PFSK-1 (cell line): ENCODE data around the gene FADS2.
A peak's percentile ranks its signal among the peaks of the same experiment; 100 is the strongest.

Source experiments
- FOXP2 ChIP-seq: optimal IDR thresholded peaks from 2 replicates; pipeline ENCODE3; 2011; ENCODE audit warnings: borderline replicate concordance, control low read depth, inconsistent platforms; ENCODE audit not compliant: insufficient read depth; ENCODE audit errors: extremely low read length, extremely low read depth
- POLR2AphosphoS5 ChIP-seq: IDR thresholded peaks from 2 replicates; pipeline ENCODE4 v1.6.1; 2012; ENCODE audit warnings: low read depth, mild to moderate bottlenecking, control low read depth, low read length, moderate library complexity
- SIN3A ChIP-seq: IDR thresholded peaks from 2 replicates; pipeline ENCODE4 v1.6.1; 2012; ENCODE audit warnings: mild to moderate bottlenecking, low read length, moderate library complexity, borderline replicate concordance; ENCODE audit not compliant: insufficient read depth
- TAF1 ChIP-seq: IDR thresholded peaks from 2 replicates; pipeline ENCODE4 v1.6.1; 2012; ENCODE audit warnings: low read length, control low read depth, borderline replicate concordance; ENCODE audit not compliant: insufficient read depth
- TF ChIP-seq, protein P1 (sequence below), 2 experiments: IDR thresholded peaks; 2 replicates each; pipeline versions ENCODE4 v1.6.1 to v1.8.0; 2011 to 2012; ENCODE audit warnings: low read depth in 2 of 2, low read length in 2 of 2, control low read depth in 1 of 2, inconsistent platforms in 1 of 2, mild to moderate bottlenecking in 1 of 2, moderate library complexity in 1 of 2; ENCODE audit not compliant: insufficient read depth in 1 of 2

FADS2 gene

GRCh38 chr11:61854966-61855714 lies 27.0 kb downstream of the FADS2 start:
- TF ChIP-seq TAF1: no peak

DNA sequence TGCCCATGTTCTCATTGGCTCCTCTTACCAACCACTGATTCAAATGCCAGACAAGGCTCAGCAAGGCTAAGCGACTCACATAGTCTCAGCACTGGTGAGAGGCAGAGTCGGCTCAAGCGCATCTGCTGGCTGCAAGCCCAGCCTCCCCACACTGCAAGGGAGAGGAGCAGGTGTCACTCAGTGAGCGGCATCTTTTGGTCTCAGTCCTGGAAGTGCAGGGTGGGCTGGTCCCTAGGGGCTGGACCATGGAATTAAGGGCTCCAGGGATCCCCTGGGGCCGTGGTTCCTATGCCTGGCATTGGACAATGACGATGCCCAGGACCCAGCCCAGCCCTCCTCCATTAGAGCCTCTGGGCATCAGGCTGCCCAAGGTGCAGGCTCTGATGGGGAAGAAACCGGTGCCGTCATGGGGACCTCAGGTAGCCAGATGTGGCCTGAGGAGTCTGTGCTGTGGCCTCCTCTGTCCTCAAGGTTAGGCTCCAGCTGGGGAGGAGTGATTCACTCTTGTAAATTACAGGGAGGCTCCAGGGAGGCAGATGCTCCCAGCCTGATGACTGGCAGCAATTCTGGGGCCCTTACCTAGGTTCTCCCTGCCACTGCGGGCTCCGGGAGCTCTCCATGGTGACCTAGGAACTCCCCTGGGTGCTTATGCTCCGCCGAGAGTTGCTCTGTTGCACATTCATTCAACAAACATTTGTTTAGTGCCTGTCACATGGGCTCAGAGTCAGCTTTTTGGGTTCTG lies 28.0 kb downstream of the FADS2 start:
- TF ChIP-seq SIN3A (no peak), POLR2AphosphoS5 (no peak), TAF1 (no peak), FOXP2 (no peak)
- TF ChIP-seq, protein P1, sequence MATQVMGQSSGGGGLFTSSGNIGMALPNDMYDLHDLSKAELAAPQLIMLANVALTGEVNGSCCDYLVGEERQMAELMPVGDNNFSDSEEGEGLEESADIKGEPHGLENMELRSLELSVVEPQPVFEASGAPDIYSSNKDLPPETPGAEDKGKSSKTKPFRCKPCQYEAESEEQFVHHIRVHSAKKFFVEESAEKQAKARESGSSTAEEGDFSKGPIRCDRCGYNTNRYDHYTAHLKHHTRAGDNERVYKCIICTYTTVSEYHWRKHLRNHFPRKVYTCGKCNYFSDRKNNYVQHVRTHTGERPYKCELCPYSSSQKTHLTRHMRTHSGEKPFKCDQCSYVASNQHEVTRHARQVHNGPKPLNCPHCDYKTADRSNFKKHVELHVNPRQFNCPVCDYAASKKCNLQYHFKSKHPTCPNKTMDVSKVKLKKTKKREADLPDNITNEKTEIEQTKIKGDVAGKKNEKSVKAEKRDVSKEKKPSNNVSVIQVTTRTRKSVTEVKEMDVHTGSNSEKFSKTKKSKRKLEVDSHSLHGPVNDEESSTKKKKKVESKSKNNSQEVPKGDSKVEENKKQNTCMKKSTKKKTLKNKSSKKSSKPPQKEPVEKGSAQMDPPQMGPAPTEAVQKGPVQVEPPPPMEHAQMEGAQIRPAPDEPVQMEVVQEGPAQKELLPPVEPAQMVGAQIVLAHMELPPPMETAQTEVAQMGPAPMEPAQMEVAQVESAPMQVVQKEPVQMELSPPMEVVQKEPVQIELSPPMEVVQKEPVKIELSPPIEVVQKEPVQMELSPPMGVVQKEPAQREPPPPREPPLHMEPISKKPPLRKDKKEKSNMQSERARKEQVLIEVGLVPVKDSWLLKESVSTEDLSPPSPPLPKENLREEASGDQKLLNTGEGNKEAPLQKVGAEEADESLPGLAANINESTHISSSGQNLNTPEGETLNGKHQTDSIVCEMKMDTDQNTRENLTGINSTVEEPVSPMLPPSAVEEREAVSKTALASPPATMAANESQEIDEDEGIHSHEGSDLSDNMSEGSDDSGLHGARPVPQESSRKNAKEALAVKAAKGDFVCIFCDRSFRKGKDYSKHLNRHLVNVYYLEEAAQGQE (IDR thresholded peaks at IDR 0.05; ENCODE audit: insufficient read depth in 1 of 2, low read depth in 2 of 2, low read length in 2 of 2): peak in 1 of 2 experiments; percentile 68; a peak in 1 of 4 replicates

- no peak for TF ChIP-seq FOXP2
Measured at GRCh38 chr11:61860054-61860903, 32.2 kb downstream of the FADS2 start.

GRCh38 chr11:61861634-61862033 lies 33.5 kb downstream of the FADS2 start:
- no peak for TF ChIP-seq POLR2AphosphoS5
- TF ChIP-seq, protein P1 (IDR thresholded peaks at IDR 0.05; ENCODE audit: insufficient read depth in 1 of 2, low read depth in 2 of 2, low read length in 2 of 2): no peak
- TF ChIP-seq TAF1: no peak
- TF ChIP-seq FOXP2: no peak
- no peak for TF ChIP-seq SIN3A

DNA sequence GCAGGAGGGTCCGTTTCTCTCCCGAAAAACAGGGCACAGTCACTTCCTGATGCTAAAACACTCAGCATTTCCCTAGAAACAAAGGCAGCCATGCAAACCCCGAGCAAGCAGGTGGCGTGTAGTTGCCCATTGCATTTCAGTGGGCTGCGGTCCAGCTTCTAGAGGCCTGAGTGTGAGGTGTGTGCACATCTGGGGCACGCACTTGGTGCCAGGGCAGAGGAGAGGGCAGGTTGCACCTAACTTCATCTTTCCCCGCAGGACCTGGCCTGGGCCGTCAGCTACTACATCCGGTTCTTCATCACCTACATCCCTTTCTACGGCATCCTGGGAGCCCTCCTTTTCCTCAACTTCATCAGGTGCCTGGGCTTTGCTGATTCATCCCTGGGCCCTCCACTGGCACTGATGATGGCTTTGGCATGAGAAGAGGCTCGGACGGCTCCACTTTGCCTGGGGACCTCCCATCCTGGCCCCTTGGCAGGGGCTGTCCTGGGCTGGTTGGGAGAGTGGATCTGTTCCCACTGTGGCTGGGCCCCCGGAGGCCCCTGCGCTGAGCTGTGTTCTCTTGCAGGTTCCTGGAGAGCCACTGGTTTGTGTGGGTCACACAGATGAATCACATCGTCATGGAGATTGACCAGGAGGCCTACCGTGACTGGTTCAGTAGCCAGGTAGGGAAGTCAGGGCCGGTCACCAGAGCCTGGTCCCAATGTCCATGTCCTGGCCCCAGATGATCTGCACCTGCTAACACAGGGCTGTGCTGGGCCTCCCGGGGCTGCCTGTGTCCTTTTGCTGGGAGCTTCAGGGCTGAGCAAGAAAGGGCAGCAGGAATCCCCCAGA lies 34.8 kb downstream of the FADS2 start:
- no peak for TF ChIP-seq POLR2AphosphoS5

GRCh38 chr11:61863548-61864081 lies 35.5 kb downstream of the FADS2 start:
- TF ChIP-seq SIN3A (no peak), FOXP2 (no peak), POLR2AphosphoS5 (no peak)

- TF ChIP-seq POLR2AphosphoS5 (no peak), FOXP2 (no peak), SIN3A (no peak), TAF1 (no peak)
- TF ChIP-seq, protein P1 (IDR thresholded peaks at IDR 0.05; ENCODE audit: insufficient read depth in 1 of 2, low read depth in 2 of 2, low read length in 2 of 2): no peak
Measured at GRCh38 chr11:61864814-61865775, 37.0 kb downstream of the FADS2 start.
